Activated CD8-positive, alpha-beta memory T cell treated with anti-CD3 and anti-CD28 coated beads, Interleukin-2, amount 50 U/mL, for 1 hour (primary cell): ENCODE data around the gene C3orf18.
"Not testable (repeated sequence)": the region's sequence is repeated elsewhere in the genome, so short reads cannot be mapped to it uniquely, and the experiment has no call there.

ENCODE experiments used
- DNase-seq: peaks from one replicate; pipeline ENCODE4 v3.0.0-alpha.2; 2020; ENCODE audit errors: extremely low read depth

C3orf18 gene

DNA sequence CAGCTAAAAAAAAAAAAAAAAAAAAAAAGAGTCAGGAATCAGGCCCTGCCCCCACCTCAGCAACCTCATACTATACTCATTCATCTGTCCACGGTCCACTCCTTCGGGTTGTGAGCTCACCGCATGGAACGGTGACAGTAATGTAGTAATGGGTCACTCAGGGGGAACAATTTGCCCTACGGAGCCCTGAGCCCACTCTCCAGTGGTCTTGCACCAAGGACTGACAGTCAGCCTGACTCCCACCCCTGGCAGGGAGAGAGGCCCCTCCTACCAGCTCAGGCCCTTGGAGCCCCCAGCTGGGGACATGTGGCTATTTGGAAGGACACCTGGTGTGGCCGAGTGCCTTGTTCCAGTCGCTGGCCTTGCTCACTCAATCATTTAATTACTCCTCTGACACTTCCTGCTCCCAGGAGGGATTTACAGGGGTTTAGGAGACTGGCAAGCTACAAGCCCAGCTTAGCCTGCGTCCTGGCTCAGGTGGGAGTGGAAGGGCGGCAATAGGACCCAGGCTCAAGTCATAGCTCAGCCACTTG is 44.2 kb downstream of the C3orf18 start:
- no peak for DNase-seq

DNA sequence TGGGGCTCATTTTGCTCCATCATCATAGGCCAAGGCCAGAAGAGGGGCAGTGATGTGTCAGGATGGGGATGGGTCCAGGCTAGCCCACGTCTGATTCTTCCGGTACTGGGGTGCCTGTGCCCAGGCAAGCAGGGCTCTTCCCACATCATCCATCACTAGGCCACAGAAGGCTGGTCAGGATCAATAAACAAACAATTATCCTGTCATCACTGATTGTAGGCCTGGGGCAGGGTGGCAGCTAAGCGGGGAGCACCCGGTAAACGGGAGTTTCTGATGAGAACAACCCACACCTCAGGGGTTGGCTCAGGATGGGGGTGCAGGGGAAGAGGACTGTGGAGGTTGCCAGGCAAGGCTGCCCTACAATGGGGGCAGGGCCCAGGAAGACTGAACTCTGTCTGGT is 46.0 kb downstream of the C3orf18 start:
- DNase-seq = no peak

DNA sequence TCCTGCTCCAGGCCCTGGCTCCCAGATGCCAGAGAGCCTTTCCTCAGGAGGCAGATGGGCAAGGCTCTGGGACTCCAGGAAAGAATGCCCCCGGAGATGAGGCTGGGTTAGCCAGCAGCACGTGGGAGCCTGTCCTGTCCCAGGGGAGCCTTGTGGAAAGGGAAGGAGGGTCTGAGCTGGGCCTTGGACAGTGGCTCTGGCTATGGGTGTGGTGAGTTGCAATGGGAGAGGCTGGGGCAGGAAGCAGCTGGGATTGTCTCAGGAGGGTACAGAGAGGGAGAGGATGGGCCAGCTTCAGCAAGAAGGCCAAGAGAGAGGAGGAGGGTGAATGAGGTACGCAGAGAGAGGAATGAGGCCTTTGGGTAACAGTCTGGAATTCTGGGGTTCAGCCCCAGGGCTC is 46.7 kb downstream of the C3orf18 start:
- no peak for DNase-seq

DNA sequence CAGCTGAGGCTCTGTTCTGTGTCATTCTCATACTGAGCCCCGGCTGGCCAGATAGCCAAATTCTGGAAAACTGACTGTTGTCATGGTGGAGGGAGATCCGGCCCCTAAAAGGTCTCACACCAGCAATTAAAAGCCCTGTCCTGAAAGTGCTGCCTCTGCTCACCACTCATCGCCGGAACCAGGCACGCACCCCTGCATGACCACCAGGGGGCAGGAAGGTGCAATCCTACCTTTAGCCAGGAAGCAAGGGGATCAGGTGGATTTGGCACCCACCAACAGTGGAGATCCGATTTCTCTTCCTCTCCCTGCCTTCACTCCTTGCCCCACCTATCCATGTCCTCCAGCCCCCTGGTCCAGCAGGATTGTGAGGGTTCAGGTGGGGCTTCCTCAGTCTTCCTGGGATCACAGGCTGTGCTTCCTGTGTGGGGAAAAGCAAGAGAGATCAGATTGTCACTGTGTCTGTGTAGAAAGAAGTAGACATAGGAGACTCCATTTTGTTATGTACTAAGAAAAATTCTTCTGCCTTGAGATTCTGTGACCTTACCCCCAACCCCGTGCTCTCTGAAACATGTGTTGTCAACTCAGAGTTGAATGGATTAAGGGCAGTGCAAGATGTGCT is 48.0 kb downstream of the C3orf18 start:
- DNase-seq = peak; percentile 21

DNA sequence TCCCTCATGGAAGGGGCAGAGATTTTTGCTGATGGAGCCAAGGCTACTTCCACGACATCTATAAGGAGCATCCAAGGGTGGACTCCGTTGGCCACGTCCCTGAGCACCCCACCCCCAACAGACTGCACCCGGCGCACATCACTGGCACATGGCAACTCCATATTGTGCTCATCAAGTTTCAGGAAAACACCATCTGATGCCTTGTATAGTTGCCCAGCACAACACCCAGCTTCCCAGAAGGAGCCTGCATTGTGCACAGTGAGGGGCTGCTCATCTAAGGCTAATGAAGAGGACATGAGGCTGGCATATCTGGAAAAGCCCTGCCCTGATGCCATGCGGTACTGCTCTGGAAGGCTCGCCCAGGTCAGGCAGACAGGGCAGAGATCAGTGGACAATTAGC is 49.1 kb downstream of the C3orf18 start:
- no peak for DNase-seq

DNA sequence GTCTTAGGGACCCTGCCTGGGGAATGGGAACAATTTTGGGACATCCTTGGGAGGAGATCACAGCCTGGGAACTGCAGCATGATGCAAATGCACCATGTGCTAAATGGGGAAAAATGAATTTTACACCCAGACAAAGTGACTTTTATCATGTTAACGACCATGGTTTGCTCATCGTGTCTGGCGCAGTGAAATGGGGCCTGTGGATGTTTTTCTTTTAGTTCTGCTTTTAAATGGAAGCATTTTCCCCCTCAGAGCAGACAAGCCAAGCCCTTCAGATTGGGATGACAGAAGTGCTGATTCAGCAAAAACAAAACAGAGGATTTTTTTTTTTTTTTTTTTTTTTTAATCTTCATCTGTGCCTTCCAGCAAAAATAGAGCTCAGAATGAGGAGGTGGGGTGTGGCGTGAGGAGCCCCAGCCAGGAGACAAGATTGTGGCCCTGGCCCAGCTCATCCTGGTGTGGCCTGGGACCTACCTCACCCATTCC is 49.8 kb downstream of the C3orf18 start:
- no peak for DNase-seq

DNA sequence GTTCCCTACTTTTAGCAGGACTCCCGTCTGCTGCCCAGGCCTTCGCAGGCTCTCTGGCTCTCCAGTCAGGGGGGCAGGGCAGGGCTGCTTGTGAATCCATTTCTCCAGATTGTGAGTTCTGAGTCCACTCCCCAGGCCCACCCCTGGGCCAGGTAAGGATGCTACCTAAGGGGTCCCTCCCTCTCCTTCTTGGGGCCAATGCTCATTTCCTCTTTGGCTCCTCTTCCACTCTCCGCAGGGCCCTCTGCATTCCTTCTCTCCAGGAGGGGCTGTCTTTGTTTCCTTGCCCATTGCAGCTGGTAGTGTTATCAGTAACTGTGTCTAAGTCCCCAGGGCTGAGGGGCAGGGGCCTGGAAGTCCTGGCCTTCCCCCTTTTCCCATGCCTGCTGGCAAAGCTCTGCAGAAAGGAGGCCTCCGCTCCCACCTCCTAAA is 51.1 kb downstream of the C3orf18 start:
- no peak for DNase-seq

DNA sequence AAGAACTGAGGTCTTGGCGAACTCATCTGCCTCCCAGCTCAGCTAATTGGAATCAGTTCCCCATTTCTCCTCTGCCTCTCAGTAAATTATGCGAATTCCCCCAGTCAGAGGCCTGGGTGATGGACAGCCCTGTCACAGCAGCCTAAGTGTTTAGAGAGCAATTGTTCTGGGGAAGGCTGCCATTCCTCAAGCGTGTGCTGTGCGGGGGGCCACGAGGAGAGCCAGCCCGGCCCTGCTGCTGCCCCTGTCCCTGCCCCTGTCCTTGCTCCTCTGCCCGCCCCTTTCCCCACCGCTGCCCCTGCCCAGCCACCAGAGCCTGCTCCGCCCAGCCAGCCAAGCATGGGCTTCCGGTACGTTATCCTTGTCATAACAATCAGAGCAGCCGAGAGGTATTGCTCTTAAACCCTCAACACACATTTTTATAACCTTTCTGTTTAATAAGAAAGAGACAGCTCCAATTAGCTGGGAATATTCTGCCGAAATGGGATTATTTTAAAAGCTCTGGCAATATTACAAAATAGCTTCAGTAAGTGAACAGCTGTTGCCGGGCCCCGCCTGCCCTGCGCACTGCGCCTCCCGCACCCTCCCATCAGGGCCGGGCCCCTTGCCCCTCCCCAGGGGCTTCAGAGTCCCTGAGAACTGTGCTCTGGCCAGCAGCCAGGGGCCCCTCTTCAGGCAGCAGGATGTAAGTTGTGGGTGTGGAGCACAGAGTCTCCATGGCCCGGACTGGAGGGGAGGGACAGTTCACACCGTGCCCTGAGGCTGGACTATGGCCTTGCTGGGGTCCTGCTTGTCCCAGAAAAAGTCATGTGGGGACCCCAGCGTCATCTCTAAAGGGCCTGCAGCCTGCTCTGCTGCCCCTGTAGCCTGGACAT is 51.7 kb downstream of the C3orf18 start:
- no peak for DNase-seq

DNA sequence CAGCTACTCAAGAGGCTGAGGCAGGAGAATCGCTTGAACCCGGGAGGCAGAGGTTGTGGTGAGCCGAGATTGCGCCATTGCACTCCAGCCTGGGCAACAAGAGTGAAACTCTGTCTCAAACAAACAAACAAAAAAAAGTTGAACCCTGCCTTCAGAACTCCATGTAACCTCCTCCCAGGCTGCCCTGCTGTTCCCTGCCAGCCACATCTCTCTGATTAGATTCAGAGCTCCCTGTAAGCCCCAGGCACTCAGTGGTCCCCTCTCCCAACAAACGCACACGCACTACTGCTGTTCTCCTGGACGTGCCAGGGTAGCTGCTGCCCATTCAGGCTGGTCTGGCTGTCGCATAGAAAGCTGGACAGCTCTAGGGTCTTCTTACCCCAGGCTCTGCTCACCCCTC is 54.6 kb downstream of the C3orf18 start:
- DNase-seq = not testable (repeated sequence)

DNA sequence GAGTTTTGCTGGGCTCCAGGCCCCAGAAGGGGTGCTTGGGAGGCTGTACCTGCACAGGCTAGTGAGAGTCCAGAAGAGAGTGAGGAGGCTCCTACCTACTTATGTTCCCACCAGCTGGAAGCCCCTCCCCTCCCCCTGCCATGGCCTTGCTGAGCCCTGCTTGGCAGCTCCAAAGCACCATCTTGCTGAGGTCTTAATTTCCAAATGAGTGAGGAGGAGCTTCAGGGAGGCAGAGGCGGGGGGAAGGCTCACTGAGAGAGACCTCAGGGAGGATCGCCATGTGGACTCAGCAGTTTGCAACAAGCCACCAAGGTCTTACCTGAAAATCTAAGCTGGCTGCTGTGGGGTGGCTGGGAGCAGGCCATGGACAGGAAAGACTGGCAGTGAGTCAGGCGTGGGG is 55.4 kb downstream of the C3orf18 start:
- no peak for DNase-seq

DNA sequence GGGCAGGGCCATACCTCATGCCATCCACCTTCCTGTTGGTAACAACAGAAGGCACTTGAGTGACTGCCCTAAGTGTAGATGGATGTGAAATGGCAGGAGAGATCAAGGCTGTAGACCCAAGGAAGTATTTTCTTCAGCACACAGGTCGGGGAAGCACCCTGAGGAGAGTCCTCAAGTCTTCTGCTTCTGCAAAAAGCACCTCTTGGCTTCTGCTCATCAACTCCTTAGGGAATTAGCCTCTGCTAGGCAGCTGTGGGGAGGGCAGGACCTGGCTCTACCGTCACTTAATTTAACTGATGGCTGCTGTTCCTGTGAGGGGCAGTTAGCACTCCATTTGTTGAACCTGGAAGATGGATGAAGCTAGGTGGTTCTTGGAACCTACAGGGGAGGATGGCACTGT is 57.2 kb downstream of the C3orf18 start:
- DNase-seq = no peak

DNA sequence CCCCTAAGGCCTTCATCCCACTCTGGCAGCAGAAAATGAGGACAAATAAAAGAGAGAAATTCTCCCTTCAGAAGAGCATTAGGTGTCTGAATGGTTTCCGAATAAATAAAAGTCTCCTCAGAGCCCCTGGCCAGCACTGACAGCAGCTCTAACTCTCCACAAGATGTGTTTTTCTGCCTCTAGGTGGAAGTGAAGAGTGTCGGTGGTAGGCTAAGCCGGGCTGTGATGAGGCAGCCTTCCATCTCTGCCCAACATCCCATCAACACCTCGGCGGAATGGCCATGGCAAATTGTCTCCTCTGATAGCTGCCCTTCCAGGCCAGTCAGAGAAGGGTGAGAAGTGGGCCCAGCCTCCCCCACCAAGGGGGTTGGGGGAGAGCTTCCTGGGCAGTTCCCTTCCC is 57.8 kb downstream of the C3orf18 start:
- no peak for DNase-seq

DNA sequence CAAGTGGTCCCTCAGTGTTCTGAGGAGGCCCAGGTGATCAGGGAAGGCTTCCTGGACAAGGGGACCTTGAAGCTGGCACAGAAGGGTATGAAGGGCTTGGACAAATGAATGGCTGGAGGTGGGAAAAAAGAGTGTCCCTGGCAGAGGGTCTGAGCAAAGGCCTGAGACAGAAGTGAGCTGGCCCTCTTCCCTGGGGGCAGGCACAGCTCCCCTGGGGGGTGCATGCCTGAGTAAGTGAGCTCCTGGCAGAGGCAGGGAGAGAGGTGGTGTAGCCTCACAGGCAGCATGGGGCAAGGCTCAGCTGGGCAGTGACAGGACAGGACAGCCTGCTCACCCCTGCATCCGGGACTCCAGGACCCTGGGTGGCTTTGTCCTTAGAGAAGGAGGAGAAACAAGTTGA is 58.7 kb downstream of the C3orf18 start:
- no peak for DNase-seq
